NCI-H2107 (cell line): Measurements from ENCODE around the gene C11orf16.
"Not testable (repeated sequence)": the region's sequence is repeated elsewhere in the genome, so short reads cannot be mapped to it uniquely, and the experiment has no call there.

Experiments used
- DNase-seq: peaks from one replicate; lab custom pipeline; 2025; lab: John Stamatoyannopoulos, UW

Gene C11orf16

GRCh38 chr11:8891185-8891584, 41.6 kb downstream of the C11orf16 start:
- DNase-seq: not testable (repeated sequence)

- DNase-seq: no peak
Observed at GRCh38 chr11:8886322-8886721, 46.4 kb downstream of the C11orf16 start.

GRCh38 chr11:8881585-8881984, 51.2 kb downstream of the C11orf16 start:
- DNase-seq: not testable (repeated sequence)

GRCh38 chr11:8878771-8879170, 54.0 kb downstream of the C11orf16 start:
- DNase-seq: no peak

GRCh38 chr11:8873741-8874405, 58.9 kb downstream of the C11orf16 start:
- no peak for DNase-seq

GRCh38 chr11:8871962-8872361, 60.8 kb downstream of the C11orf16 start:
- no peak for DNase-seq

GRCh38 chr11:8871171-8871775, 61.5 kb downstream of the C11orf16 start:
- no peak for DNase-seq

GRCh38 chr11:8870411-8871170, 62.2 kb downstream of the C11orf16 start:
- DNase-seq: no peak
